HEK293 (cell line): ENCODE measurements around the gene TM7SF3.

Source experiments
- CTCF ChIP-seq: fragments of 450-650 bp; formaldehyde crosslinking; IDR thresholded peaks from 2 replicates; pipeline ENCODE4 v1.5.1; 2016; ENCODE audit warnings: missing biosample characterization, missing genetic modification characterization
- GLI2 ChIP-seq: fragments of 450-650 bp; formaldehyde crosslinking; IDR thresholded peaks from 2 replicates; pipeline ENCODE4; 2017; ENCODE audit warnings: missing biosample characterization, missing genetic modification characterization, low read depth, borderline replicate concordance
- MYNN ChIP-seq: fragments of 450-650 bp; formaldehyde crosslinking; IDR thresholded peaks from 2 replicates; pipeline ENCODE4 v1.5.1; 2016; ENCODE audit warnings: missing biosample characterization, missing genetic modification characterization, borderline replicate concordance
- ZBTB44 ChIP-seq: fragments of 450-650 bp; IDR thresholded peaks from 2 replicates; pipeline ENCODE4 v1.5.1; 2018; ENCODE audit warnings: missing biosample characterization, mild to moderate bottlenecking, missing genetic modification characterization
- ZNF112 ChIP-seq: fragments of 450-650 bp; formaldehyde crosslinking; IDR thresholded peaks from 2 replicates; pipeline ENCODE4 v1.5.0; 2017; ENCODE audit warnings: missing biosample characterization, missing genetic modification characterization
- ZNF18 ChIP-seq: fragments of 450-650 bp; formaldehyde crosslinking; IDR thresholded peaks from 2 replicates; pipeline ENCODE4 v1.5.1; 2016; ENCODE audit warnings: missing biosample characterization, missing genetic modification characterization
- ZNF248 ChIP-seq: fragments of 450-650 bp; formaldehyde crosslinking; IDR thresholded peaks from 2 replicates; pipeline ENCODE4 v1.5.1; 2017; ENCODE audit warnings: missing biosample characterization, missing genetic modification characterization
- ZNF433 ChIP-seq: fragments of 450-650 bp; formaldehyde crosslinking; IDR thresholded peaks from 2 replicates; pipeline ENCODE4 v1.5.1; 2016; ENCODE audit warnings: missing biosample characterization, missing genetic modification characterization, low read depth
- ZNF510 ChIP-seq: fragments of 450-650 bp; formaldehyde crosslinking; IDR thresholded peaks from 2 replicates; pipeline ENCODE4 v1.5.1; 2018; ENCODE audit warnings: mild to moderate bottlenecking, missing genetic modification characterization, missing biosample characterization; ENCODE audit not compliant: insufficient replicate concordance
- ZNF521 ChIP-seq: fragments of 450-650 bp; formaldehyde crosslinking; IDR thresholded peaks from 2 replicates; pipeline ENCODE4 v1.5.1; 2017; ENCODE audit warnings: missing biosample characterization, mild to moderate bottlenecking, missing genetic modification characterization
- ZNF768 ChIP-seq: fragments of 450-650 bp; formaldehyde crosslinking; IDR thresholded peaks from 2 replicates; pipeline ENCODE4 v1.5.1; 2018; ENCODE audit warnings: missing biosample characterization, mild to moderate bottlenecking, missing genetic modification characterization

- TF ChIP-seq ZBTB44 (tag by site-specific recombination), result no peak
- no peak for TF ChIP-seq MYNN (tag by site-specific recombination)
- no peak for TF ChIP-seq CTCF (tag by site-specific recombination)
- no peak for TF ChIP-seq ZNF18 (tag by site-specific recombination)
- no peak for TF ChIP-seq GLI2 (tag by site-specific recombination)
- TF ChIP-seq ZNF521, result no peak
- no peak for TF ChIP-seq ZNF112 (tag by site-specific recombination)
- TF ChIP-seq ZNF248 (tag by site-specific recombination), result no peak
- no peak for TF ChIP-seq ZNF510 (tag by site-specific recombination)
- TF ChIP-seq ZNF768 (tag by site-specific recombination), result no peak
- TF ChIP-seq ZNF433, result no peak
Observed at GRCh38 chr12:26987634-26988424, 26.4 kb downstream of the TM7SF3 start.
